Measurements from ENCODE around the gene ARID2. TPM values are rescaled to one million over a fixed set of nuclear protein-coding genes. Genes with fewer than 3 reads are reported as not detected.

The ARID2 gene
- 10 to 100 TPM; 33.2 to 33.4 TPM for total RNA-seq

GRCh38 chr12:45729233-45730083, at the start of gene ARID2:
TSS of gene ARID2 (plus strand) at chr12:45729706. CDS start at chr12:45729837, 131 bp downstream.
- ATAC-seq: peak; percentile 29
- no peak for TF ChIP-seq CTCF (IDR thresholded peaks at IDR 0.05)
- Mint-ChIP-seq H3K27me3 (no peaks in the 10 kb centered on the region), H3K4me1 (ENCODE audit: low read depth) (peaks cover 20% of the 10 kb centered on the region), H3K36me3 (ENCODE audit: low read depth) (peaks cover 24% of the 10 kb centered on the region), H3K27ac (peak within 1 kb of the TSS; percentile 99), H3K4me3 (peak within 1 kb of the TSS; percentile 88), H3K9me3 (no peaks in the 10 kb centered on the region)
- POLR2A ChIA-PET: interaction anchor here (0.6 to 4.8 kb wide), 14 partner anchors 8 to 514 kb away, joined by 3 to 25 read pairs (median 3); partner anchors contain the start of genes ANO6 and SCAF11
- intact Hi-C loops (cut with micrococcal nuclease): loop anchor here (5.0 kb wide), 2 partner anchors 187 to 258 kb away; no protein-coding TSS in a partner anchor
- CTCF ChIA-PET: interaction anchor here (1.6 to 9.9 kb wide), 7 partner anchors 9 to 211 kb away, joined by 3 to 119 read pairs (median 6); no protein-coding TSS in a partner anchor
- DNase-seq: peak; percentile 73

- H3K27ac Mint-ChIP-seq: no peak overlapping the region
- no peak for ATAC-seq
- CTCF ChIA-PET: interaction anchor here (0.7 to 2.0 kb wide), 4 partner anchors 25 to 137 kb away, joined by 3 to 11 read pairs (median 4); no protein-coding TSS in a partner anchor
These were observed 49.1 kb upstream of the ARID2 start for GRCh38 chr12:45680362-45680761.

GRCh38 chr12:45681465-45681864, 48.0 kb upstream of the ARID2 start:
- Mint-ChIP-seq H3K36me3 (ENCODE audit: low read depth) (no peaks in the 10 kb centered on the region), H3K27ac (no peak overlapping the region), H3K9me3 (no peaks in the 10 kb centered on the region), H3K4me3 (no peak overlapping the region), H3K27me3 (peaks cover 5% of the 10 kb centered on the region), H3K4me1 (ENCODE audit: low read depth) (peaks cover 15% of the 10 kb centered on the region)
- intact Hi-C loops (cut with micrococcal nuclease): no loop called here
- ChIA-PET CTCF (interaction anchor here (1.0 kb wide), 1 partner anchor 19 kb away, joined by 3 read pairs; no protein-coding TSS in a partner anchor), POLR2A (interaction anchor here (1.2 kb wide), 1 partner anchor 17 kb away, joined by 4 read pairs; no protein-coding TSS in a partner anchor)
- no peak for TF ChIP-seq CTCF (IDR thresholded peaks at IDR 0.05)
- peak; percentile 77 for ATAC-seq
- DNase-seq: no peak

More at GRCh38 chr12:45680362-45680761, 49.1 kb upstream of the ARID2 start:
- H3K27me3 Mint-ChIP-seq: peaks cover 5% of the 10 kb centered on the region
- TF ChIP-seq CTCF (IDR thresholded peaks at IDR 0.05): no peak
- POLR2A ChIA-PET: interaction anchor here (1.2 kb wide), 1 partner anchor 19 kb away, joined by 4 read pairs; no protein-coding TSS in a partner anchor
- H3K4me3 Mint-ChIP-seq: no peak overlapping the region
- H3K36me3 Mint-ChIP-seq (ENCODE audit: low read depth): no peaks in the 10 kb centered on the region
- peaks cover 6% of the 10 kb centered on the region for H3K4me1 Mint-ChIP-seq (ENCODE audit: low read depth)
- no peak for DNase-seq
- no peaks in the 10 kb centered on the region for H3K9me3 Mint-ChIP-seq
- intact Hi-C loops (cut with micrococcal nuclease): no loop called here

- intact Hi-C loops (cut with micrococcal nuclease): no loop called here
- ChIA-PET POLR2A (interaction anchor here (0.5 to 2.0 kb wide), 5 partner anchors 9 to 924 kb away, joined by 3 to 6 read pairs (median 3); no protein-coding TSS in a partner anchor), CTCF (interaction anchor here (0.7 to 2.5 kb wide), 6 partner anchors 10 to 142 kb away, joined by 3 to 10 read pairs (median 4); no protein-coding TSS in a partner anchor)
- ATAC-seq: peak; percentile 49
- no peak for TF ChIP-seq CTCF (IDR thresholded peaks at IDR 0.05)
- peaks cover 5% of the 10 kb centered on the region for H3K27me3 Mint-ChIP-seq
- no peaks in the 10 kb centered on the region for H3K36me3 Mint-ChIP-seq (ENCODE audit: low read depth)
- no peak overlapping the region for H3K4me3 Mint-ChIP-seq
- H3K27ac Mint-ChIP-seq: no peak overlapping the region
- H3K4me1 Mint-ChIP-seq (ENCODE audit: low read depth): peaks cover 24% of the 10 kb centered on the region
- DNase-seq: peak; percentile 32
- H3K9me3 Mint-ChIP-seq: no peaks in the 10 kb centered on the region
These were observed 43.8 kb upstream of the ARID2 start for GRCh38 chr12:45685680-45686079.
